GM10847 (cell line): Measurements from ENCODE around the gene ACKR4.

Source experiments
- POLR2A ChIP-seq: IDR thresholded peaks from 2 replicates; pipeline ENCODE4 v1.6.1; 2011; ENCODE audit not compliant: insufficient read length; ENCODE audit errors: extremely low read depth

Gene ACKR4

DNA sequence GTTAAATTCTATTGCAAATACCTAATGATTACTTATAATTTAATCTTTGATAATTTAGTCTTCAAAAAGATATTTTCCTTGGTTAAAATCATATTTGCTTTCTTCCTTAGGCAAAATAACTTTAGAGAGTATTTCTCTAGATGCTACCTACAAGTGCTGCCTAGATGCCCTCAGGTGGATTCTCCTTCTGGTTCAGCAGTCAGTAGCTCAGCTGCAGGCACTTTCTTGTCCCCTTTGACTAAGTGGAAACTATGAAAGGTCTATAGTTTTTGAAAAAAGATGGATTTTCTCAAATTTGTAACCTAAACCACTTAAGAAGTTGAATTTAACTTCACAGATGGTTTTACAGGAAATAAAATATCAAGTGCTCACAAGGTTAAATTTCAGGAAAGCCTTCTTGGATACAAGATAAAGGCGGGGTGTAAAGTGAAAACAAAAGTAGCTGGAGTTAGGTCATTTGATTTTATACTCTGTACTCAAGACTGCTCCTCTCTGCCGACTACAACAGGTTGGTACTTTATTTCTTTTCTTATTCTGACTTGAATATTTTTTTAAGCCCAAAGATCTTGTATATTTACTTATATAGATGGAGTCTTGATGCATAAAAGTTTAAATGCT, at the start of gene ACKR4:
Gene ACKR4 (plus strand): TSS at position 455 of the 618 bp plus-strand sequence. CDS start 3,128 bp downstream, outside the sequence.
- TF ChIP-seq POLR2A = no peak

DNA sequence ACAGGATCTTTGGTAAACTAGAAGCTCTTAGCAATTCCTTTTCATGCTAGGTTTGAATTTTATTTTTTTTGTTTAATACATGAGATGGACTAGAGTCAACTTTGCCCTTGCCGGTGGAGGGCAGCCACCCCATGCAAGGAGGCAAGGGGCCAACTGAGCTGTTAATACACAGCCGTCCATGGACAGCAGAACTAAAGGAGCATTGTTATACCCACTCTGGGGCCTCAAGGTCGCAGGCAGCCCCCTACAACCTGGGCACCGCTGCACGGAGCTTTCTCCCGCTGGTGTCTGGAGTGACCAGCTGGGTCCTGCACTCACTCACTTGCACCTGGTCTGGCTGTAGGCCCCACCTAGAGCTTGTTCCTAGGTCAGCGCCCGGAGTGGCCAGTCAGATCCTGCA, 47.9 kb upstream of the ACKR4 start:
- TF ChIP-seq POLR2A = no peak

DNA sequence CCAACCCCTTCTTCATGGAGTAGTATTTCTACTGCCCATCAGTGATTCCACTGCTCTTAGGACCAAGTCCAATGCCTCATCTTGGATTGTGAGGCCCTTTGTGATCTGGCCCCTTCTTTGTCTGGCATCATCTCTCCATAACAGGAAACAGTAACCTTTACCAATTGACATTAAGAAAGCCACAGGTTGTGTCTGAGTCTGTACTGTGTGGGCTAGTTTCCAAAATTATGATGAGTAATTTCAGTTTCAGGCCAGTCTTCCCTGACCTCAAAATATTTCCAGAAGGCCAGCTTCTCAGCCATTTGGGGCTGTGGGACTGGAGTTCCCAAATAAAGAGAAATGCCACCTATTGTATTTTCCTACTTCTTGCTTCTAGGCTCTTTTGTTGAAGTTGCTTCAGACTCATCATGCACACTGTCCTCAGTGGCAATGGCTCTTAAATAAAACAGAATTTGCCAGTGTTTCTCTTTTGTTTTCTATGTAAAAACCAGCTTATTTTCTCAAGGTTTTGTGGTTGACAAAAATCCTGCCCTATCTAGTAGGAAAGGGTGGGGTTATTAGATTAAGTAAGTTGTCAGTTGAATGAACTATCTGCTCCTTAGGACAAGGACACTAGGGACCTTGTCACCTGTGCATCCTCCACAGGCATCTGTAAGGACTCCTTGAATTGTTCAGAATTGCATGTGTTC, 47.0 kb upstream of the ACKR4 start:
- no peak for TF ChIP-seq POLR2A

DNA sequence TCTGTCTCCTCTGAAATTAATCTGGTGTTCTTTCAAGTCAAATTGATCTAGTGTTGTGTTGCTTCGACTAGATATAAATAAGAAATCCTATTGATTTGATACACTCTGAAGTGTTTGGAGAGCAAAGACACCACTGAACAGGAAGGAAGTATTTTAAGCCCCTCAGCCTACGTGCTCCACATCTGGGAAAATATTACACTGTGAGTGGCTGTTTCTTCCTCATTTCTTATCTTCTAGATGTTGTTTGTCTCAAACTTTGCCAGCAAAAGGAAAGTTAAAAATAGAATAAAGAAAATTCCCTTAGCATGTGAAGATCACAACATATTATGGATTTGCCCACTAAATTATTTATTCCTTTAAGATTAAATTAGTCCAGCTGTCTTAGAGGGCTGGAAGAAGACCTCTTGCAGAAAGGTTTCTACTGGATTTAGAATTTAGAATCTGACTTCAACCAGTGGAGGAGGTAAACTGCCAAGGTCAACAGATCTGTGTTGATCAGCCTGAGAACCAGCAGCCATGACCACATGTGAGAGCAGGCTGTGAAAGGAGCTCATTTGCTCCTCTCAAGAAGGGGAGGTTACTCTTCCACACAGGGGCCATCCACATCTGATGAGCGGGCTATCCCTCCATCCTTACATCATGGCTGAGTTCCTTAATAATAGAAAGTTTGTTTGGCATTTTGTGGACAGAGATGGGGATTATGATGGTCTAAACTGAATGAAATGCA, 46.3 kb upstream of the ACKR4 start:
- TF ChIP-seq POLR2A = no peak

DNA sequence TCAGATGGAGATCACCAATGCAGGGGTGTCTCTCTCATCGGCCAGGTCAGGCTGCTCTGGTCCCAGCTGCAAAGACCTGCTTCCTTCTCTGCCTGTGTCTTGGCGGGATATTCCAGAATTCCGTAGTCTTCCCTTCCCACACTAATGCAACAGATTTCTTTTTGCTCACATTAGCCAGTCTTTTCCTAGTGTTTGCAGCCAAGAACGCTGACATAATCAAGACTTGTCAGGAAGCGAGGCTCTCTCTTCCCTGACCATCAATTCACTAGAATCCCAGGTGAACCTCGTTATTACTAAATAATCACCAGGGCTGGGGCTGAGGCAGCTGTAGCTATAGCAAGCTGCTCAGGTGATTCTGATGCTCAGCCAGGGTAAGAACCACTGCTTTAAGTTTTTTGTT, 43.2 kb upstream of the ACKR4 start:
- TF ChIP-seq POLR2A = no peak

DNA sequence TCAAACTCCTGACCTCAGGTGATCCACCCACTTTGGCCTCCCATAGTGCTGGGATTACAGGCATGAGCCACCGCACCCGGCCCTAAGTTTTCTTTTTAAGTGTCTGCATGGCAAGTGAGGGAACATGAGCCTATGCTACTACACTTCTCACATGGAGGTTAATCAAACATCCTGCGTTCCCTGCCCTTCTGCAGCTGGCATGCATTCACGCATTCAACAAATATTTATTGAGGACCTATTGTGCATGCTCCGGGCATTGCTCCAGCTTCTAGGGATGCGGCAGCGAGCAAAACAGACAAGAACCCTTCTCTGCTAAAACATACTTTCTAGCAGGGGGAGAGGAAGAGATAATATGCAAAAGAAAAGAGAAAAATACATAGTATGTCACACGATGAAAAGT, 42.6 kb upstream of the ACKR4 start:
- no peak for TF ChIP-seq POLR2A

DNA sequence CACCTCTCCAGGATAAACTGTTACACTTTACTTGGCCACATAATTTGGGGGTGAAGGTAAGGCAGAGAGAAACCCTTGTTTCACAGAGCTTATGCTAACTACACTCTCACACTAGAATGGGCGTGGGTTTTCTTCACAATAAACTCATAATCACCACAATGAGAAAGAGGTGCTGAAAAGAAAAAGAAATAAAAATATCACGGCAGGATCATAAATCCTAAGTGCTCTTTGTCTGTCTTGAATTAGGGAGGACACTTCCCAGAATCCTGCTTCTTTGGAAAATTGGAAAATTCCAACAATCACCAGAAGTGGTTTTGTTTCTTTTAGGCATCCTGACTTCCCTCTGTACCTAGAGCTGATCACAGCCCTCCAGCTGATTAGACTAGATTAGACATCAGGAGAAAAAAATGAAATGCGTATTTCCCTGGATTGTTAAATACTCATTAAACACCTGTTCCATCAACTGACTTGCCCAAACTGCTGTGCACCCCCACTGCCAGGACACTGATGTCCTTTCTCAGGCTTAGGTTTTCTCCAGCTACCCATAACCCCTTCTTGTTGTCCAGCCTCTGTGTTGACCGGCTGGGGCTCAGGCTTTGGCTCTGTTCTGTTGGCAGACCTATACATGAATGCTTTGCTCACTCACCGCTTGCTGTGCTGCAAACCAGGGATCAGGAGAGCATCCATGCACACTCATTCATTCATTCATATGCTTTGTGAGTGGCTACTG, 41.6 kb upstream of the ACKR4 start:
- TF ChIP-seq POLR2A = no peak

DNA sequence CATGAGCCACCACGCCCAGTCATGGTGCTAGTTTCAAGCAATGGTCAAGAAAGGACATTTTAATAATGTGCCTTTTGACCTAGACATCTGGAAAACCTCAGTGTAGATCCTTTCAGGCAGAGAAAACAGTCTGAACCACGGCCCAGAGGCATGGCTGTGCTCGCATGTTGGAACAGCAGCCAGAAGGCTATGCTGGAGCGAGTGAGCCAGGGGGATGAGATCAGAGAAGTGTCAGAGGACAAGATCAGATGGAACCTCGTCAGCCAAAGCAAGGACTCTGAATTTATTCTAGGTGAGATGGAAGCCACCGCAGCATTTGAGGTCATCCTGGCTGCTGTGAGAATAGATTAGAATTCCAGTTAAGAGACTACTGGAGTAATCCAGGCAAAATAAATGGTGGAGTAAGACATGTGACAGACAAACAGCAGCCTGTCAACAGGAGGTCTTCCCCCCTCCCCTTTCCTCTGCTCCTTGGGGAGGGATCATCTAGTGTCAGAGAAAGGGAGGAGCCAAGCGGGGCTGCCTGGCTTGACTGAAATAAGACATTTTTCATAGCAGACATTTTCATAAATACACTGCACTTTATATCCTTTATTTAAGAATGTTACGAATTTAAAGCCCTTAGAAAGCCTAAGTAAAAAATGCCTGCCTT, 40.4 kb upstream of the ACKR4 start:
- TF ChIP-seq POLR2A = no peak

DNA sequence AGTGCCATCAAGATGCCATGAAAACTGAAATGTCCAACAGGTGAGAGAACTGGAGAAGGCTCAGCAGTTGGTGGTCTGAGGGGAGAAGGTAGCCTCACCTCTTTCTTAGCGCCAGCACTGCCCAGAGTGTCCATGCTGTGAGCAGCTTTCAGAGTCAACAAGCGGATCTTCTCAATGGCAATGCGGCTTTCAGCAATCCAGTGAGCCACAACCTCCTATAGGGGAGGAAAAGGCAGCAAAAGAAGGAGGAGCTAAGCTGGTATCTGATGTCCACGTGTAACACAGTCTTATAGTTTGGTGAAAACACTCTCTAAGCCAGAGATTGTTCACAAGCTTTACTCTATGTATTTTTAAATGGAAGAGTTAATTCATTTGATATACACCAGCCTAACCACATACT, 36.1 kb upstream of the ACKR4 start:
- TF ChIP-seq POLR2A = no peak

DNA sequence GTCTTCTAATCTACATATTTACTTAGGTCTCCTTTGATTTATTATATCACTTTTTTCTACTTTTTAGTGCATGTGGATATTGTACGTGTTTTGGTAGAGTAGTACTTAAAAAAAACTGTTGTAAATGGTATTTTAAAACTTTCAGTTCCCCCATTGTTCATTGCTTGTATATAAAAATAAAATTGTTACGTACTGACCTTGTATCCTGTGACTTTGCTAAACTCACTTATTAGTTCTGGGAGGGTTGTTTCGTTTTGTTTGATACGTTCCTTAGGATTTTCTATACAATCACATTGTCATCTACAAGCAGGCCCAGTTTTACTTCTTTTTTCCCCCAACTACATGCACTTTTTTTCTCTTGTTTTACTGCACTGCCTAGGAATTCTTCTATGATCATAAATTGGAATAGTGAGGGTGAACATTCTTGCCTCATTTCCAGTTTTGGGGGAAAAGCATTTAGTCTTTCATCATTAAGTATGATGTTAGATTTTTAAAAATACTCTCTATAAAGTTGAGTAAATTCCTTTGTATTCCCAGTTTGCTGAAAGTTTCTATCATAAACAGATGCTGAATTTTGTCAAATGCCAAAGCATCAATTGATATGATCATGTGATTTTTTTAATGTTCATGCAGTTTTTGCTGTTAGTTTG, 33.5 kb upstream of the ACKR4 start:
- TF ChIP-seq POLR2A = no peak

DNA sequence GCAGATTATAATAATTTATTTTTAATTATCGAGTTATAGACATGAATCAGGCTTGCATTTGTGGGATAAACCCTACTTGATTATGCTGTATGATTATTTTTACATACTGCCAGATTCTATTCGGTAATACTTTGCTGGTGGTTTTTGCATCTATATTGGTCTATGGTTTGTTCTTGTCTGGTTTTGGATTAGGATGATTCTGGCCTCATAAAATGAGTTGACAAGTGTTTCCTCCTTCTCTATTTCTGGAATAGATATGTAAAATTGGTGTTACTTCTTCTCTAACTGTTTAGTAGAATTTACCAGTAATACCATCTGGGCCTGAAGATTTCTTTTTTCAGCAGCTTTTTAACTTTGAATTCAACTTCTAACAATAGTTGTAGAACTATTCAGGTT, 33.0 kb upstream of the ACKR4 start:
- TF ChIP-seq POLR2A = no peak

DNA sequence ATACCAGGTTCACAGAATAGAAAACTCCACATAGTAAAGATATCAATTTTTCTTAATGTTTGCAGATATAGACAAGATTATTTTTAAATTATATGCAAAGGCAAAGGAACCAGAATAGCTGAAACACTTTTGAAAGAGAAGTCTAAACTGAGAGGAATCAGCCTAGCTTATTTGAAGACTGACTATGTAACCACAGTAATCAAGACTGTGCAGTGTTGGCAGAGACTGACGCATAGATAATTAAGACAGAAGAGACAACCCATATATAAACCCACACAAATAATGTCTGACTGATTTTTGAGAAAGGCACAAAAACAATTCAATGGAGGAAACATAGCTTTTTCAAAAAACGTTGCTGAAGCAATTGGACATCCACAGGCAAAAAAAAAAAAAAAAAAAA, 28.6 kb upstream of the ACKR4 start:
- no peak for TF ChIP-seq POLR2A

DNA sequence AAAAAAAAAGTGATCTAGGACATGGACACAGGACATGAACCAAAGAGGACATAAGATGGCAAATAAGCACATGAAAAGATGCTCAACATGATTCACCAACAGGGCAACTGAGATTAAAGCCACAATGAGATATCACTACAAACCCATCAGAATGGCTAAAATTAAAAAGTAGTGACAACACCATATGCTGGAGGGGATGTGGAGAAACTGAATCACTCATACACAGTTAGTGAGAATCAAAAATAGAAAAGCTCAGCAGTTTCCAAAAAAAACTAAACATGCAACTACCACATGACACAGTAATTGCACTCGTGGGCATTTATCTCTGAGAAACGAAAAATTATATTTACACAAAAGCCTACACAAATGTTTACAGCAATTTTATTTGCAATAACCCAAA, 27.9 kb upstream of the ACKR4 start:
- TF ChIP-seq POLR2A = no peak

DNA sequence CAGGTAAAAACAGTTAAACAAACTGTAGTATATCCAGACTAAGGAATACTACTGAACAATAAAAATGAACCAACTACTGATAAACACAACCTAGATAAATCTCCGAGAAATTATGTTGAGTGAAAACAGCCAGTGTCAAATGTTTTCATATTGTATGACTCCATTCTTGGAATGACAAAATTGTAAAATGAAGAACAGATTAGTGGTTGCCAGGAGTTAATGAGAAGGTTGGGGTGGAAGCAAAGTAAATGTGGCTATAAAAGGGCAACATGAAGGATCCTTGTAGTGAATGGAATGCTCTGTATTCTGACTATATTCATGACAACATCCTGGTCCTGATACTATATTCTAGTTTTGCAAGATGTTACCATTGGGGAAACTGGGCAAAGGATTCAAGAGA, 27.5 kb upstream of the ACKR4 start:
- no peak for TF ChIP-seq POLR2A

DNA sequence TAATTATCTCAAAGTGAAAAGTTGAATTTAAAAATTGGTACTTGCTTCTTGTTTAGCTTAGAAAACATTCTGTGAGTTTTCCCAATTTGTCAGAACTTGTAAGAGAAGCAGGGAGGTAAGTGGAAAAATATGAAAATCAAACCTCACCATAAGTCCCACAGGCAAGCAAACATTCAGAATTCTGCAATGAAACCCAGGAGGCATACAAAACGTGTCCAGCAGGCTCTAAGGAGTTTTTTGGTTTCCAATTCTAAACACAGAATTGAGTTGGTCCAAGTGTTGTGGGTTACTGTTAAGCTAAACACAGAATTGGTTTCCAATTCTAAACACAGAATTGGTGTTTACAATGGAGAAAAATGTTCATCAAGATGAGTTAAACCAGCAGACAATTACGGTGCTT, 27.1 kb upstream of the ACKR4 start:
- no peak for TF ChIP-seq POLR2A
